Immature natural killer cell (primary cell): ENCODE measurements around the gene TBC1D22A. TPM values are rescaled to one million over a fixed set of nuclear protein-coding genes. Genes with fewer than 3 reads are reported as not detected.
A peak's percentile ranks its signal among the peaks of the same experiment; 100 is the strongest.

Experiments
- DNase-seq, 3 donors: peaks; one replicate each; pipeline ENCODE4 v3.0.0; 2022; ENCODE audit warnings: mixed read lengths in 1 of 3
- H3K27ac Mint-ChIP-seq, 6 donors: one replicate each; pipeline ENCODE4 v1.8.0; 2020; ENCODE audit warnings: mixed read lengths in 6 of 6, mild to moderate bottlenecking in 5 of 6, inconsistent platforms in 4 of 6, moderate library complexity in 3 of 6
- H3K27me3 Mint-ChIP-seq, 3 donors: one replicate each; pipeline ENCODE4 v1.8.0; 2020 to 2021; ENCODE audit warnings: low read depth in 3 of 3, mild to moderate bottlenecking in 3 of 3, mixed read lengths in 3 of 3, moderate library complexity in 3 of 3, inconsistent platforms in 1 of 3
- H3K36me3 Mint-ChIP-seq, 3 donors: one replicate each; pipeline ENCODE4 v1.8.0; 2020; ENCODE audit warnings: mixed read lengths in 3 of 3, inconsistent platforms in 2 of 3, mild to moderate bottlenecking in 2 of 3
- H3K4me1 Mint-ChIP-seq, 2 donors: one replicate each; pipeline ENCODE4 v1.8.0; 2020; ENCODE audit warnings: inconsistent platforms in 2 of 2, mild to moderate bottlenecking in 2 of 2, mixed read lengths in 2 of 2, moderate library complexity in 1 of 2
- H3K4me3 Mint-ChIP-seq, 5 donors: one replicate each; pipeline ENCODE4 v1.8.0; 2020; ENCODE audit warnings: mild to moderate bottlenecking in 5 of 5, mixed read lengths in 5 of 5, inconsistent platforms in 3 of 5, moderate library complexity in 3 of 5
- H3K9me3 Mint-ChIP-seq, 6 donors: one replicate each; pipeline ENCODE4 v1.8.0; 2020; ENCODE audit warnings: mild to moderate bottlenecking in 6 of 6, mixed read lengths in 6 of 6, inconsistent platforms in 4 of 6, moderate library complexity in 3 of 6
- polyA plus RNA-seq, 3 donors: library from polyadenylated mRNA; unstranded; fragments of 300-500 nt; fragmentation: Illumina TruSeq; gene quantifications; one replicate each; pipeline ENCODE4 v1.2.3, GENCODE V29; 2021

Gene TBC1D22A
- polyA plus RNA-seq, 3 donors from 2014 or later, result 20.6 to 28.0 (median 24.0) TPM

DNA sequence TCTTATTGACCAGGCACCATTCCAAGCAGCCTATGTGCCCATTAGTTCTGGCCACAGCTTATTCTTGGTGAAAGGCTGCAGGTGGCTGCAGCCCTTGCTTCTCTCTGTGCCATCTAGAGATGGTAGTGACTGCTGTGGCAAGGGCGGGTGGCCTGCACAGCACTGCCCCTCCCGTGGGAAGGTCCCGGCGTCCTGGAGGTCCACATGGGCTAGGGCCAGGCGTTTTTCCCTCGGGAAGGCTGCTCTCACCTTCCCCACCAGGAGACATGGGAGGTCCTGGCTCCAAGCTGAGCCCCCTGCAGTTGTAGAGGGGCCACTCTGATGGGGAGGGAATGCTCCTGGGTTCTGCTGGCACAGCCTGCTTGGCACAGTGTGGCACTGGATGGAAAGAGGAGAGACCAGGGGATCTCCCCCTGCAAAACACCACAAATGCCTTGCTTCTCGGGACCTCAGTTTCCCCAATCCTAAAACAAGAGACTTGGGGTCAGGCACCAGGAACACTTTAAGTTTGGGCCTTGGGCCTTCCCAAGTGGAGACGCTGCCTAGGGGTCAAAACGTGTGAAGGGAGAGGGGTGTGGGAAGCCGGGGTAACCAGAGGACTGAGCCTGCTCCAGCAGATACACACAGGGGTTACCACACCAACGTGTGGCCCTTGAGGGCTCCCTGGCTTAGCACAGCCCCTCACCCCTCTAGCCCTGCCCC, 10.0 kb upstream of the TBC1D22A start:
- peaks cover 0 to 8% (median 5%) of the 10 kb centered on the region in 3 donors for H3K27me3 Mint-ChIP-seq
- no peak overlapping the region for H3K4me3 Mint-ChIP-seq
- no peak overlapping the region for H3K27ac Mint-ChIP-seq

DNA sequence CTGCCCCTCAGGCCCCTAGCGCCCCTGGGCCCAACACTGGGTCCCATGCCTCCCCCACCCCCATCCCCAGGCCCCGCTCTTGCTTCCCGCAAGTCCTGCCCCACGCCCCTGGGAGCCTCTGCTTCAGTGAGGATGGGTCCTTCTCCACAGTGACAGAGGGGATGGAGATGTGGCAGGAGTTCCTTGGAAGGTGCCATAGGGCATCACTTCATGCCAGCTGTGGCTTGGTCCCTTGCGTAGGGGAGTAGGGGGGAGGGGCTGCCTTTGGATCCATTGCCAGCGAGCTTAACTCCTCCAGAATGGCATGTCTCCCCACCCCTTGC, 9.5 kb upstream of the TBC1D22A start:
- no peak for DNase-seq
- Mint-ChIP-seq H3K4me3 (no peak overlapping the region), H3K27ac (peak overlapping the region in 1 of 6 donors; percentile 40), H3K36me3 (no peaks in the 10 kb centered on the region), H3K27me3 (peaks cover 0 to 8% (median 5%) of the 10 kb centered on the region in 3 donors), H3K4me1 (peaks cover 35 to 38% of the 10 kb centered on the region in 2 donors), H3K9me3 (no peaks in the 10 kb centered on the region)

More for the DNA sequence above, 10.0 kb upstream of the TBC1D22A start:
- no peaks in the 10 kb centered on the region for H3K36me3 Mint-ChIP-seq
- H3K4me1 Mint-ChIP-seq, result peaks cover 35 to 38% of the 10 kb centered on the region in 2 donors
- no peak for DNase-seq
- no peaks in the 10 kb centered on the region for H3K9me3 Mint-ChIP-seq

DNA sequence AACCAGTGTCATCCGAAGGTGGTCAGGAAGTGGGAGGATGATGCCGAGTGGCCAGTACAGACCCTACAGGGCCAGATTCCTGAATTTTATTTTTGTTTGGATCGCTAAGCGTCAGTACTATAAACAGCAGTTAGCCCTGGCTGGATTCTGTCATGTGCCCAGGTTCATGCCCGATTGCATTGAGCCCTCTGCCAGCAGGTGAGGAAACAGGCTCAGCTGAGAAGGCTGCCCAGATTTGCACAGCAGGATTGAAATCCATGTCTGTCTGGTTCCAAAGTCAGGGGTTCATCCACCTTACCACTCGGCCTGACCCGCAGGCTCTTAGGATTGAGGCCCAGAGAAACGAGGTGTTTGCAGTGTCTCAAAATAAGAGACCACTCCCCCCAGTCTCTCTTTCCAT, 9.1 kb upstream of the TBC1D22A start:
- Mint-ChIP-seq H3K36me3 (no peaks in the 10 kb centered on the region), H3K4me3 (no peak overlapping the region), H3K27me3 (peaks cover 0 to 8% (median 5%) of the 10 kb centered on the region in 3 donors), H3K4me1 (peaks cover 35% of the 10 kb centered on the region in 2 donors), H3K9me3 (no peaks in the 10 kb centered on the region), H3K27ac (peak overlapping the region in 3 of 6 donors; percentile 40 to 89 (median 87))
- no peak for DNase-seq

DNA sequence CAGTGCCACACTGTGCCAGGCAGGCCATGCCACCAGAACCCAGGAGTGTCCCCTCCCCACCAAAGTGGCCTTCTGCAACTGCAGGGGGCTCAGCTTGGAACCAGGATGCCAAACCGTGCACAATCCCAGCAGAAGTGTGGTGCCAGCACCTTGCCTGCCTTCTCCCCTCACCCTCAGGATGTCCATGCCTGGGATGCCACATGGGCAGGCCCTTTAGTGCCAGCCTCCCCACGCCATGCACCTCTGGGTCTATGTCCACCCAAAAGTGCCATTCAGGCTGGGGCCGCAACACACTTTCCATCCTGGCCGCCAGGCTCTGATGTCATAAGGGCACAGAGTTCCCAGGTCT, 8.7 kb upstream of the TBC1D22A start:
- no peaks in the 10 kb centered on the region for H3K36me3 Mint-ChIP-seq
- peak overlapping the region; percentile 66 to 93 (median 89) for H3K27ac Mint-ChIP-seq
- H3K4me1 Mint-ChIP-seq, result peaks cover 36 to 38% of the 10 kb centered on the region in 2 donors

DNA sequence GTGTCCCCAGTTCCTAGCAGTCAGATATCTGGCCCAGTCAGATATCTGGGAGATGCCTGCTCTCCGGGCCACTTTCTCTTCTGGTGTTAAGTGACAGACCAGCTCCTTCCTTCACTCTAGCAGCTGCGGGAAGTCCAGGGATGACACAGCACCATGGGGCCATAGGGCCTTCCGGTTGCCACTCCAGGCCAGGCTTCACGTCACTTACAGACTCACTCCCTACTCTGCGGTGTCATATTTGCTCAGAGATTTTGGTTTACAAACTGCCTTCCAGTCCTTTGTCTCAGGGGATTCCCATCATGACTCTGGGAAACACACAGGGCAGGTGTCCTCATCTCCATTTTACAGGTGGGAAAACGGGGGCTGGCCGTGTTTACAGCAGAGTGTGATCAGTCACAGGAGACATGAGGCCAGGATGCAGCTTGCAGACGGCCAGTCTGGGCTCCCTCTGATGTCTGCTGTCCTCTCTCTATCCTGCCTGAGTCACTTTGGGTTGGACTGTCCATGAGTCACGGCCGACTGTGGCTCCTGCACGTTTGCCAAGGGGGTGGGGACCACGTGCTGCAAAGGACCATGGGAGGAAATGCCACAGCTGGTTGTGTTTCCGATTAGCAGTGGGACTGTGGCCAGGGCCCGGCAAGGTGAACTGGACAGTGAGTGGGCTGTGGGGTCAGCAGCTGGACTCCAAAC, 8.2 kb upstream of the TBC1D22A start:
- no peaks in the 10 kb centered on the region for H3K9me3 Mint-ChIP-seq
- DNase-seq, result peak; percentile 36 to 52 (median 49)
- H3K4me1 Mint-ChIP-seq, result peaks cover 35 to 36% of the 10 kb centered on the region in 2 donors
- peak overlapping the region; percentile 66 to 93 (median 89) for H3K27ac Mint-ChIP-seq
- H3K36me3 Mint-ChIP-seq, result no peaks in the 10 kb centered on the region
- peaks cover 0 to 7% (median 5%) of the 10 kb centered on the region in 3 donors for H3K27me3 Mint-ChIP-seq
- peak overlapping the region in 4 of 5 donors; percentile 36 to 63 (median 49) for H3K4me3 Mint-ChIP-seq

More for the DNA sequence above, 8.7 kb upstream of the TBC1D22A start:
- DNase-seq, result no peak
- Mint-ChIP-seq H3K4me3 (peak overlapping the region in 1 of 5 donors; percentile 36), H3K27me3 (peaks cover 0 to 11% (median 5%) of the 10 kb centered on the region in 3 donors), H3K9me3 (no peaks in the 10 kb centered on the region)

DNA sequence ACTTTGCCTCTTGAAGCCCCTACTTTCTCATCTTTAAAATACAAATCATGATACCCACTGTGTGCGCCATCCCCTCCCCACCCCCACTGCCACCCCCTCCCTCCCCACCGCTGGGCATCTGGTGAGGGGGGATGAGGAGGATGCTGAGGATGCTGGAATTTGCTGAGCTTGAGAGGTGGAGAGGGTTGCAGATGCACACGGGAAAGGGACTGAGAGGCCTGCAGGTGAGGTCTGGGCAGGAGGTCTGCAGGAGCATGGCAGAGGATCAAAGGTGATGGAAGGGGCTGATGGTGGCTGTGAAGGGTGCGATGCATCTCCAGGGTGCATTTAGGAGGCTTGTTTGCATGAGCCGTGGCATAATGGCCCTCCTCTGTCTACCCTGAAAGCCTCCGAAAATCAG, 7.6 kb upstream of the TBC1D22A start:
- Mint-ChIP-seq H3K27me3 (peaks cover 0 to 5% (median 3%) of the 10 kb centered on the region in 3 donors), H3K27ac (peak overlapping the region in 3 of 6 donors; percentile 68 to 87 (median 71)), H3K4me3 (no peak overlapping the region), H3K36me3 (no peaks in the 10 kb centered on the region), H3K9me3 (no peaks in the 10 kb centered on the region), H3K4me1 (peaks cover 29 to 30% of the 10 kb centered on the region in 2 donors)
- DNase-seq, result no peak

DNA sequence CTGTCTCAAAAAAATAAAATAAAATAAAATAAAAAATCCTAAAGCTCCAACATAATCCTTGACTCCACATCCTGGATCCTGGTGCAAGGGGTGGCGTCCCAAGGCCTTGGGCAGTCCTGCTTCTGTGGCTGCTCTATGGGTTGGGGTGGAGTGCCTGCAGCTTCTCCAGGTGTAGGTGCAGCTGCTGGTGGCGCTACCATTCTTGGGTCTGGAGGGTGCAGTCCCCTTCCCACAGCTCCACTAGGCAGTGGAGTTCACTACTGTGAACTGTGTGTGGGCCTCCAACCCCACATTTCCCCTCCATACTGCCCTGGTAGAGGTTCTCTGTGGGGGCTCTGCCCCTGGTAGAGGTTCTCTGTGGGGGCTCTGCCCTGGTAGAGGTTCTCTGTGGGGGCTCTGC, 6.9 kb upstream of the TBC1D22A start:
- no peaks in the 10 kb centered on the region for H3K36me3 Mint-ChIP-seq
- no peak for DNase-seq
- peaks cover 0 to 5% (median 3%) of the 10 kb centered on the region in 3 donors for H3K27me3 Mint-ChIP-seq
- peaks cover 22 to 23% of the 10 kb centered on the region in 2 donors for H3K4me1 Mint-ChIP-seq
- no peaks in the 10 kb centered on the region for H3K9me3 Mint-ChIP-seq
- no peak overlapping the region for H3K27ac Mint-ChIP-seq
- no peak overlapping the region for H3K4me3 Mint-ChIP-seq

DNA sequence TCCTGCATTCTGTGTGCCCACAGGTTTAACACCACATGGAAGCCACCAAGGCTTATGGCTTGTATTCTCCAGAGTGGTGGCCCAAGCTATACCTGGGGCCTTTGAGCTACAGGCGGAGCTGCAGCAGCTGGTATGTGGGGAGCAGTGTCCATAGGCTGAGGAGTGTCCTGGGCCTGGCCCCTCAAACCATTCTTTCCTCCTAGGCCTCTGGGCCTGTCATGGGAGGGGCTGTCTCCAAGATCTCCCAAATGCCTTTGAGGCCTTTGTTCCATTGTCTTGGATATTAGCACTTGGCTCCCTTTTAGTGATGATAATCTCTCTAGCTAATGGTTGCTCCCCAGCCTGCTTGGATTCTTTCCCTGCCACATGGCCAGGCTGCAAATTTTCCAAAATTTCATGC, 6.4 kb upstream of the TBC1D22A start:
- no peaks in the 10 kb centered on the region for H3K36me3 Mint-ChIP-seq
- H3K27ac Mint-ChIP-seq, result peak overlapping the region in 1 of 6 donors; percentile 28
- no peak for DNase-seq
- H3K4me1 Mint-ChIP-seq, result peaks cover 23% of the 10 kb centered on the region in 2 donors
- H3K4me3 Mint-ChIP-seq, result no peak overlapping the region
- no peaks in the 10 kb centered on the region for H3K9me3 Mint-ChIP-seq
- H3K27me3 Mint-ChIP-seq, result peaks cover 0 to 5% (median 3%) of the 10 kb centered on the region in 3 donors

DNA sequence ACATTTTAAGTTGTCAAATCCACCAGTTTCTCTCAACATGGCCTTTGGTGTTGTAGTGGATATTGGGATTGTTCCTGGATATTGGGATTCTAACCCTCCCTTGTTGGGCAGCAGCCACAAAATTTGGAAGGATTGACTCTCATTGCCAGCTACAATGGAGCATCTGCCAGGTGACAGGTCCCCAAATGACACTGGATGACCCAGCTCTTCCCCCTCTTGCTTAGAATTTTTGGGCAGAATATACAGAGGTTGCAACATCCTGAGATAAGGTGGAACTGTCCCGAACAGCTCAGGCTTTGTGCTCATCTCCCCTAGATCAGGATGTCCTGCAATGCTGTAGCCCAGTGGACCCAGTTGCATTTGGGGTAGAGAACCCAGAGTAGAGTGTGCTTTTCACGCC, 5.3 kb upstream of the TBC1D22A start:
- H3K27me3 Mint-ChIP-seq, result peaks cover 2 to 6% (median 5%) of the 10 kb centered on the region in 3 donors
- H3K9me3 Mint-ChIP-seq, result no peaks in the 10 kb centered on the region
- no peak for DNase-seq
- no peak overlapping the region for H3K4me3 Mint-ChIP-seq
- H3K4me1 Mint-ChIP-seq, result peaks cover 28 to 33% of the 10 kb centered on the region in 2 donors
- H3K27ac Mint-ChIP-seq, result no peak overlapping the region
- no peaks in the 10 kb centered on the region for H3K36me3 Mint-ChIP-seq

DNA sequence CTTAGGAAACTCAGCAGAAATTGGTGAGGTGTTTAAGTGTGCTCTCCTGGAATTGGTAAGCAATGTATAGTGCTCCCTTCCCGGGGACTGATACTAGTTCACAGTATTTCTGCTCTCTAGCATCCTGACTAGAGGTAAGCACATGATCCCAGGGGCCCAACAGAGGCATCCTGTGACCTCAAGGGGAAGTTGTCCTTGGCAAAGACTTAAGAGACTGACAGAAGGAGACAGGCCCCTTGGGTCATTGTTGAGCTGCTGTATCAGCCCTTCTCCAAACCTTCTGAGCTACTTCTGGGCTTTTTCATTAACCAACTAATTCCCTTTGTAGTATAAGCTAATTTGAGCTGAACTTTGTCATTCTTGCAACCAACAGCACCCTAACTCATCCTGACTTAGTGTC, 4.3 kb upstream of the TBC1D22A start:
- H3K4me3 Mint-ChIP-seq, result no peak overlapping the region
- H3K4me1 Mint-ChIP-seq, result peaks cover 38 to 42% of the 10 kb centered on the region in 2 donors
- no peaks in the 10 kb centered on the region for H3K9me3 Mint-ChIP-seq
- H3K27ac Mint-ChIP-seq, result peak overlapping the region in 1 of 6 donors; percentile 62
- H3K27me3 Mint-ChIP-seq, result peaks cover 7 to 16% (median 10%) of the 10 kb centered on the region in 3 donors
- no peak for DNase-seq
- H3K36me3 Mint-ChIP-seq, result no peaks in the 10 kb centered on the region

DNA sequence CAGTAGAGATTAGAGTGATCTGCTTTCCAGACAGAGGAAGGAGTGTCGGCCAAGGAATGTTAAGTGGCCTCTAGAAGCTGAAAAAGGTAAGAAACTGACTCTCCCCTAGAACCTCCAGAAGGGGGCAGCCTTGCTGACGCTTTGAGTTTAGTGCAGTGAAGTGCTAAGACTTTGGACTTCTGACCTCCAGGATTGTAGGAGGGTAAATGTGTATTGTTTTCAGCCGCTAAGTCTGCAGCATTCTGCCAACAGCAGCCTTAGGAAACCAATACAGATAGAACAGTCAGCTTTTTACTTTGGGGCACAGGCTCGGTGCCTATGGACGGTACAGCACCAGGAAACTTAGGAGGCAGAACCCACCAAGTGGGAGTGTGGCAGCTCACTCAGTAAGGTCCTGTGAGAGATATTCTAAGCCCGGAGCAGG, 3.6 kb upstream of the TBC1D22A start:
- H3K4me3 Mint-ChIP-seq, result no peak overlapping the region
- H3K27ac Mint-ChIP-seq, result peak overlapping the region; percentile 39 to 87 (median 58)
- H3K36me3 Mint-ChIP-seq, result no peaks in the 10 kb centered on the region
- H3K9me3 Mint-ChIP-seq, result no peaks in the 10 kb centered on the region
- DNase-seq, result peak; percentile 55 to 61 (median 56)
- H3K4me1 Mint-ChIP-seq, result peaks cover 45 to 48% of the 10 kb centered on the region in 2 donors
- peaks cover 10 to 17% (median 12%) of the 10 kb centered on the region in 3 donors for H3K27me3 Mint-ChIP-seq

DNA sequence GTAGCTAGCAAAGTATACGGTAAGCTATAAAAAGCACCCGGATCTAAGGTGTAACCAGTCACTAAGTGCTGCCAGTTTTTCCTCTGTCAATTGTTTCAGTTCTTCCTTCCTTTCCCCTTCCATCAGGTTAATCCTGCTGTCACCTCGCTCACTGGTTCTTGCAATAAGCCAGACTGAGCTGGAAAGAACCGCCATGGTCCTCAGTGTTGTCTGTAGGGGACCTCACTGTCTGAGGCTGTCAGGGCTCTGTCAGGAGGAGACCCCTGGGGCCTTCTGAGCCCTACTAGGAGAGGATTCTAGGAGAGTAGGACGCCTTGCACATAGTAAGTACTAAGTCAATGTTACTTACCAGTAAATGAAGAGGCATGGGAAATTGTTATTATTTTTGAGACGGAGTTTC, 1.4 kb upstream of the TBC1D22A start:
- Mint-ChIP-seq H3K27me3 (peaks cover 9 to 21% (median 10%) of the 10 kb centered on the region in 3 donors), H3K36me3 (no peaks in the 10 kb centered on the region), H3K27ac (peak overlapping the region; percentile 92 to 100 (median 100)), H3K9me3 (no peaks in the 10 kb centered on the region), H3K4me1 (peaks cover 51 to 54% of the 10 kb centered on the region in 2 donors), H3K4me3 (peak overlapping the region; percentile 81 to 100 (median 99))
- DNase-seq, result no peak

DNA sequence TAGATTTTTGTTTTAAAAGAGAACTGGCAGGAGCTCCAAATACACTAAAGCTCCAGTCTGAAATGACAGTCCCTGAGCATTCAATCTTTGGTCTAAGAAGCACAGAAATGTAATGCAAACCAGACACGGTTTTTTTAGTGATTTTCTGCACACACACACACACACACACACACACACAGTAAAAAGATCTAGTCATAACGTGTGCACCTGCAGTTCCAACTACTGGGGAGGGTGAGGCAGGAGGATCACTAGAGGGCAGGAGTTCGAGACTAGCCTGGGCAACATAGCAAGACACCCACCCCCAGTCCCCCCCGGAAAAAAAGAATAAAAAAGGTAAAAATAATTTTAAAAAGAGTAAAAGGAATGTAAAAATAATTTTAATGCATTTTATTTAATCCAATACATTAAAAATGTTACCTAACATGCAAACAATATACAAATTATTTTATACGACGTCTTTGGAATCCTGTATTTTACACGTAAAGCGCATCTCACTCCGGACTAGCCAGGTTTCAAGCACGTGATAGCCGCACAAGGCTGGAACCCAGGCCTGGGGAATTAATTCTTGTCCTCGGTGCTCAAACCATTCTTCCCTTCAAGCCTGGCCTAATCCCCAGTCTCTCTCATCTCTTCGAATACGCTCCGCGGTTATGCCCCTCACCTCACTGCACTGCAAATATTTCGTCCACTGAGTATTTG, 762 bp upstream of the TBC1D22A start:
- Mint-ChIP-seq H3K9me3 (no peaks in the 10 kb centered on the region), H3K27ac (peak overlapping the region; percentile 99 to 100 (median 100)), H3K27me3 (peaks cover 9 to 21% (median 10%) of the 10 kb centered on the region in 3 donors), H3K4me1 (peaks cover 55 to 57% of the 10 kb centered on the region in 2 donors), H3K4me3 (peak overlapping the region; percentile 98 to 100 (median 99)), H3K36me3 (no peaks in the 10 kb centered on the region)
- DNase-seq, result no peak
